SU-DHL-6 (cell line): ENCODE measurements around the gene SLIT2.

Experiments used
- H2AFZ ChIP-seq: fragments of 200-600 bp; sonication (generic); 2 replicates; pipeline ENCODE4 v1.6.1; 2014; ENCODE audit warnings: low read depth, mild to moderate bottlenecking, moderate library complexity, mixed read lengths, antibody characterized with exemption, low read length; ENCODE audit not compliant: severe bottlenecking
- H3F3A ChIP-seq: fragments of 200-600 bp; shearing (Covaris generic); 2 replicates; pipeline ENCODE4 v1.6.0; 2016; ENCODE audit warnings: antibody characterized with exemption, mild to moderate bottlenecking; ENCODE audit not compliant: insufficient read depth
- H3K27ac ChIP-seq: fragments of 200-600 bp; sonication (generic); 2 replicates; pipeline ENCODE4 v1.5.1; 2016; ENCODE audit warnings: low read depth, mild to moderate bottlenecking, low read length, moderate library complexity, mixed read lengths
- H3K27me3 ChIP-seq: fragments of 200-600 bp; sonication (generic), shearing (Covaris generic); 2 replicates; pipeline ENCODE4 v1.6.0; 2014; ENCODE audit warnings: mild to moderate bottlenecking, low read length
- H3K36me3 ChIP-seq: fragments of 200-600 bp; sonication (generic); 2 replicates; pipeline ENCODE4 v1.6.1; 2014; ENCODE audit warnings: mild to moderate bottlenecking, low read length, mixed read lengths
- H3K4me2 ChIP-seq: fragments of 300-600, 200-600 bp; shearing (Covaris generic), sonication (generic); 2 replicates; pipeline ENCODE4 v1.6.0; 2014; ENCODE audit warnings: low read length, low read depth, mild to moderate bottlenecking; ENCODE audit not compliant: poor library complexity, severe bottlenecking
- H3K4me3 ChIP-seq: fragments of 200-600 bp; sonication (generic); 2 replicates; pipeline ENCODE4 v1.5.1; 2014; ENCODE audit warnings: antibody characterized with exemption, low read length, mild to moderate bottlenecking, mixed read lengths; ENCODE audit not compliant: insufficient read depth, poor library complexity, severe bottlenecking
- H3K79me2 ChIP-seq: fragments of 200-600 bp; sonication (generic); 2 replicates; pipeline ENCODE4 v1.6.1; 2014; ENCODE audit warnings: mild to moderate bottlenecking, low read length, moderate library complexity; ENCODE audit not compliant: insufficient read depth
- H3K9ac ChIP-seq: fragments of 200-600 bp; sonication (generic); 2 replicates; pipeline ENCODE4 v1.7.0; 2014; ENCODE audit warnings: mild to moderate bottlenecking, low read length
- H3K9me2 ChIP-seq: fragments of 200-600 bp; sonication (generic); replicated peaks from 2 replicates; pipeline ENCODE4 v1.6.1; 2014; ENCODE audit warnings: low read length; ENCODE audit not compliant: insufficient read depth
- H3K9me3 ChIP-seq: fragments of 200-600 bp; sonication (generic); 2 replicates; pipeline ENCODE4 v1.6.1; 2014; ENCODE audit warnings: low read length, mixed read lengths; ENCODE audit not compliant: insufficient read depth
- H4K20me1 ChIP-seq: fragments of 200-600 bp; sonication (generic); 2 replicates; pipeline ENCODE4 v1.6.1; 2014; ENCODE audit warnings: low read depth, mild to moderate bottlenecking, antibody characterized with exemption, low read length, moderate library complexity, mixed read lengths
- CTCF ChIP-seq: fragments of 200-600 bp; sonication (generic); IDR thresholded peaks from one replicate; pipeline ENCODE4 v1.5.1; 2017; ENCODE audit warnings: antibody characterized with exemption, mild to moderate bottlenecking, low read length, moderate library complexity; ENCODE audit not compliant: insufficient read depth, poor library complexity, severe bottlenecking
- EZH2phosphoT487 ChIP-seq: fragments of 200-600 bp; sonication (generic), shearing (Covaris generic); conservative IDR thresholded peaks from 2 replicates; pipeline ENCODE4 v1.6.1; 2018; ENCODE audit warnings: mild to moderate bottlenecking, antibody characterized with exemption, low read length, moderate library complexity, mixed read lengths

The SLIT2 gene

GRCh38 chr4:20268028-20268427 lies 16.3 kb downstream of the SLIT2 start:
- no peak for TF ChIP-seq CTCF
- TF ChIP-seq EZH2phosphoT487: no peak
- Histone ChIP-seq H3K9ac (no peak overlapping the region), H2AFZ (no peak overlapping the region), H3F3A (no peaks in the 10 kb centered on the region), H3K27ac (no peak overlapping the region), H3K79me2 (no peaks in the 10 kb centered on the region), H3K36me3 (no peaks in the 10 kb centered on the region), H3K4me3 (no peak overlapping the region), H3K9me3 (no peaks in the 10 kb centered on the region), H3K27me3 (no peaks in the 10 kb centered on the region), H3K4me2 (no peak overlapping the region), H3K9me2 (no peaks in the 10 kb centered on the region), H4K20me1 (no peaks in the 10 kb centered on the region)

- no peak overlapping the region for H3K27ac ChIP-seq
- no peaks in the 10 kb centered on the region for H4K20me1 ChIP-seq
- no peak for TF ChIP-seq EZH2phosphoT487
- no peak for TF ChIP-seq CTCF
- H3K4me2 ChIP-seq: no peak overlapping the region
- no peak overlapping the region for H3K9ac ChIP-seq
- no peaks in the 10 kb centered on the region for H3K9me3 ChIP-seq
- H3K27me3 ChIP-seq: no peaks in the 10 kb centered on the region
- H3K36me3 ChIP-seq: no peaks in the 10 kb centered on the region
- H3K79me2 ChIP-seq: no peaks in the 10 kb centered on the region
- no peak overlapping the region for H2AFZ ChIP-seq
- H3K4me3 ChIP-seq: no peak overlapping the region
- H3F3A ChIP-seq: no peaks in the 10 kb centered on the region
- H3K9me2 ChIP-seq: no peaks in the 10 kb centered on the region
Observed at GRCh38 chr4:20269320-20269719, 17.6 kb downstream of the SLIT2 start.

GRCh38 chr4:20271950-20272349 lies 20.2 kb downstream of the SLIT2 start:
- H3K79me2 ChIP-seq: no peaks in the 10 kb centered on the region
- no peak overlapping the region for H3K9ac ChIP-seq
- H3K4me3 ChIP-seq: no peak overlapping the region
- no peaks in the 10 kb centered on the region for H3K27me3 ChIP-seq
- no peaks in the 10 kb centered on the region for H3K9me2 ChIP-seq
- no peak overlapping the region for H3K27ac ChIP-seq
- H3K9me3 ChIP-seq: no peaks in the 10 kb centered on the region
- H3K4me2 ChIP-seq: no peak overlapping the region
- no peaks in the 10 kb centered on the region for H3F3A ChIP-seq
- TF ChIP-seq EZH2phosphoT487 (no peak), CTCF (no peak)
- no peaks in the 10 kb centered on the region for H4K20me1 ChIP-seq
- no peaks in the 10 kb centered on the region for H3K36me3 ChIP-seq
- H2AFZ ChIP-seq: no peak overlapping the region
